Medulla oblongata (tissue), 1 donor: ENCODE results near the gene E4F1.

Experiments used
- DNase-seq: peaks from one replicate; pipeline ENCODE4 v3.0.0-alpha.2; 2015; ENCODE audit errors: extremely low spot score

The E4F1 gene

GRCh38 chr16:2223221-2223941 is at the start of gene E4F1:
Gene E4F1 (plus strand): TSS chr16:2223591. CDS start chr16:2223614, 23 bp downstream.
- peak; percentile 98 for DNase-seq

DNA sequence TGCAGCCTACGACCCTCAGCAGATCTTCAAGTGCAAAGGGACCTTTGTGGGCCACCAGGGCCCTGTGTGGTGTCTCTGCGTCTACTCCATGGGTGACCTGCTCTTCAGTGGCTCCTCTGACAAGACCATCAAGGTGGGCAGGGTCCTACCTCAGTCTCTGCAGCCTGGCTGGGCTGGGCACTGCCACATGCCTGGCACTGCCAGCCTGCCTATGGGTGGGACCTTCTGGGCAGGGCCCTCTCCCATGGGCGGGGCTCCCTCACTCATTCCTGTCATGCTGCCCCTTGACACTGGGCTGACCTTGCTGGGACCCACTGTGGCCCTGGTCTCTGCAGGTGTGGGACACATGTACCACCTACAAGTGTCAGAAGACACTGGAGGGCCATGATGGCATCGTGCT is 49.5 kb upstream of the E4F1 start:
- no peak for DNase-seq

DNA sequence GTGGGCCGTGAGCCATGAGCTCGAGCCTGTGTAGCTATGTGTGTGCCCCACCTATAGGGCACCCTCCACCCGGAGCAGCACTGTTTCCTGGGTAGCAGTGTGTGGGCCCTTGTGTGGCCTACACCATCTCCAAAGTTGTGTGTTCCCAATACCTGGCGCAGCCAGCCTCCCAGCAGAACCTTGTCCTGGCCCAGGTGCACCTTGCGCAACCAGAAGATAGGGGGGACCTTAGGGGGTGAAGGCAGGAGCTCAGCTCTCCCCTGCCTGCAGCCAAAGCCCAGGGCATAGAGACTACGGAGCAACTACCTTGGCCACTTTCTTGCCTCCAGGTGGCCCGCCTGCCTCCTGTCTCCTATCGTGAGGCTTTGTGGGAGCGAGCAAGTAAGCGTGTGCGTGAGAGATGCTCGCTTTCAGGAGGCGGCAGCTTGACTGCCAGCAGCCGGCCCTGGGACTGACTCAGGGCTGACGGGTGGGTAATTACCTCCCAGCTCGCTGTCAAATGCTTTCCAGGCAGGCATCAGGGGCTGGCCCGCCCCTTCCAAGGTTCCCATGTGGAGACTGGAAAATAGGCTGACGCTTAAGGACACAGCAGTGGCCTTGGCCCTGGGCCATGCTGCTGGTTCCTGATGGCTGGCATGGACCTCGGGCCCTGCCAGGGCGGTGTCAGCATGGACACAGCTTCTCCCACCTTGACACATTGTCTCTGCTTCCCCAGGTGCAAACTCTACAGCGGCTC is 48.8 kb upstream of the E4F1 start:
- DNase-seq, result no peak

GRCh38 chr16:2175454-2175853 is 47.9 kb upstream of the E4F1 start:
- DNase-seq, result no peak

DNA sequence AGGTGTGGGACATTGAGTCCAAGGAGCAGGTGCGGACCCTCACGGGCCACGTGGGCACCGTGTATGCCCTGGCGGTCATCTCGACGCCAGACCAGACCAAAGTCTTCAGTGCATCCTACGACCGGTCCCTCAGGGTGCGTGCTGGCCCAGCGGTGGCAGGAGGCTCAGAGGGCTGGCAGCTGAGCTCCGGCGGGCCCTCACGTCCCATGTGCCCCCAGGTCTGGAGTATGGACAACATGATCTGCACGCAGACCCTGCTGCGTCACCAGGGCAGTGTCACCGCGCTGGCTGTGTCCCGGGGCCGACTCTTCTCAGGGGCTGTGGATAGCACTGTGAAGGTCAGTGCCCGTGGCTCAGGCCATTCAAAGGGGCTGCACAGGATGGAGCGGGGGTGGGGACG is 47.3 kb upstream of the E4F1 start:
- DNase-seq, result no peak

GRCh38 chr16:2177101-2177500 is 46.3 kb upstream of the E4F1 start:
- DNase-seq, result no peak

DNA sequence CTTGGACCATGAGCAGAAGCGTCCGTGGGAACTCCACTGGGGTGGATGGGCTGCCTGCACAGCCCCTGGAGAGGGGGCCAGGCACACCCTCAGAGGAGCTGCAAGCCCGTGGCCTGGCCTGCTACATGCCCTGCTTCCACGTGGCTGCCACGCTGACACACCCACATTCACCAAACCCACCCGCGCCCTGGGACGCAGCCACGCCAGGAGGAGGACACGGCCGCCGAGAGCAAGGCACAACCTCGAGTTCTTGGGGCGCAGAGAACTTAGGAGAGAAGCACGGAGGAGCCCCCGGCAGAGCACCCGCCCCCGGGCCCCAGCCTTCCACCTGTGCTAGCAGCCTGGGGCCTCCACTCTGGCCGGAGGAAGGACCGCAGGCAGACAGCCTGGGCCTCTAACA is 45.8 kb upstream of the E4F1 start:
- no peak for DNase-seq

GRCh38 chr16:2178321-2179106 is 44.9 kb upstream of the E4F1 start:
- no peak for DNase-seq

DNA sequence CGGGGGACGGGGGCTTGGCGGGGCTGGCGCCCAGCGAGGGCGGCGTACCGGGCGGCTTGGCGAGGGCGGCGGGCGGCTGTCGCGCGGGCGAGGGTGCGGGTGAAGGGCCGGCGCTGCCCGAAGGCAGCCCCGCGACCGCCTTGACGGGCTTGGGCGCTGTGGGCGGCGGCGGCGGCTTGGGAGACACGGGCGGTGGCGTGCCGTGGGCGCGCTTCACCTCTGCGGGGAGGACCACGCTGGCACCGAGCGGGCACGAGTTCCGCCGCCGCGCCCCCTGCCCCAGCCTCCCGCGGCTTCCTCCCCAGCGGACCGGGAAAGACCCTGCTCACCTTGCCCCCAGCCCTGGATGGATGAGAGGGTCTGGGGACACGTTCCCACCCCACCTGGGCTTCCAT is 44.3 kb upstream of the E4F1 start:
- DNase-seq, result no peak

GRCh38 chr16:2179576-2179975 is 43.8 kb upstream of the E4F1 start:
- no peak for DNase-seq

- DNase-seq, result no peak
Observed at GRCh38 chr16:2180461-2180860, 42.9 kb upstream of the E4F1 start.

GRCh38 chr16:2180962-2181923 is 42.1 kb upstream of the E4F1 start:
- DNase-seq, result no peak

GRCh38 chr16:2181952-2182351 is 41.4 kb upstream of the E4F1 start:
- no peak for DNase-seq

DNA sequence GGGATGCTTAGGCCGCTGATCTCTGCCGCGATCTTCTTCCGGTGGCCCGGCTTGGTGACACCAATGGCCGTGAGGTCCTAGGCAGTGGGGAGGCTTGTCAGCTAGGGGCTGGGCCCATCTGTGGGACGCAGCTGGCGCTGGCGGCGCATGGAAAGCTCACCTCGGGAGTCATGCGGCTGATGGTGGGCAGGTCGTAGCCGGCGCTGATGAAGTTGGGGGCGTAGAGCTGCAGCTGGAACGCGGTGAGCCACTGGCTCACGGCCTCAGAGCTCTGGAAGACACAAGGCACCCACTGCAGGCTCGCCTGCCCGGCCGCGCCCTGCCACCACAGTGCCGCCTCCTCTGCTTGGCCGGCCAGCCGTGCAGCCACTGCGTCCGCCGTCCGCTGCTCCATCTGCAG is 39.7 kb upstream of the E4F1 start:
- no peak for DNase-seq

- no peak for DNase-seq
Observed at GRCh38 chr16:2184346-2184745, 39.0 kb upstream of the E4F1 start.

GRCh38 chr16:2184962-2185361 is 38.4 kb upstream of the E4F1 start:
- DNase-seq, result no peak

GRCh38 chr16:2186064-2186463 is 37.3 kb upstream of the E4F1 start:
- DNase-seq, result no peak

DNA sequence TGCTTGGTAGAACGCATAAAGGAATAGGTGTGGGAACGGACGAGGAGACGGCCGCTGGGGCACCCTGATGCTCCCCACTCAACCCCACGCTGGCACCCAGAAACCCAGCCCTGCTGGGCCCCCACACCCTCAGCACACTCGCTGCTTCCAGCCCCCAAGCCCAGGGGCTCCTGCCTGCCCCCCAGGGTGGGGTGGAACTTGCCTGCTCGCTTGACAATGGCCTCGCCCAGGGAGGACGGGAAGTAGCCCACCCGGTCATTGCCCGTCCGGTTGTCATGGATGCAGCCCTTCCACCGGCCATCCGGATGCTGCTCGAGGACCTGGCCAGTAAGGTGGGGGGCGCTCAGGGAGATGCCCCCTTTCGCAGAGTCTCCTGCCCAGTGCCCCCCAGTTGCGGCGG is 36.9 kb upstream of the E4F1 start:
- no peak for DNase-seq

- DNase-seq, result no peak
Observed at GRCh38 chr16:2187212-2187611, 36.2 kb upstream of the E4F1 start.

DNA sequence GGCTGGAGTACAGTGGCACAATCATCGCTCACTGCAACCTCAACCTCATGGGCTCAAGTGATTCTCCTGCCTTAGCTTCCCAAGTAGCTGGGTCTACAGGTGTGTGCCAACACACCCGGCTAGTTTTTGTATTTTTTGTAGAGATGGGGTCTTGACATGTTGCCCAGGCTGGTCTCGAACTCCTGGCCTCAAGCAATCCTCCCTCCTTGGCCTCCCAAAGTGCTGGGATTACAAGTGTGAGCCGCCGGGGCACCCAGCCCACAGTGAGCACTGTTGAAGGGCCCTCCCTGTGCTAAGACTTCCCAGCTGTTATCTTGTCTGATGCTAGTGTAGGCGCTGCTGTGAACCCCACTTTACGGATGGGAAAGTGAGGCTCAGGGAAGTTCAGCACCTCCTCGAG is 35.0 kb upstream of the E4F1 start:
- no peak for DNase-seq

DNA sequence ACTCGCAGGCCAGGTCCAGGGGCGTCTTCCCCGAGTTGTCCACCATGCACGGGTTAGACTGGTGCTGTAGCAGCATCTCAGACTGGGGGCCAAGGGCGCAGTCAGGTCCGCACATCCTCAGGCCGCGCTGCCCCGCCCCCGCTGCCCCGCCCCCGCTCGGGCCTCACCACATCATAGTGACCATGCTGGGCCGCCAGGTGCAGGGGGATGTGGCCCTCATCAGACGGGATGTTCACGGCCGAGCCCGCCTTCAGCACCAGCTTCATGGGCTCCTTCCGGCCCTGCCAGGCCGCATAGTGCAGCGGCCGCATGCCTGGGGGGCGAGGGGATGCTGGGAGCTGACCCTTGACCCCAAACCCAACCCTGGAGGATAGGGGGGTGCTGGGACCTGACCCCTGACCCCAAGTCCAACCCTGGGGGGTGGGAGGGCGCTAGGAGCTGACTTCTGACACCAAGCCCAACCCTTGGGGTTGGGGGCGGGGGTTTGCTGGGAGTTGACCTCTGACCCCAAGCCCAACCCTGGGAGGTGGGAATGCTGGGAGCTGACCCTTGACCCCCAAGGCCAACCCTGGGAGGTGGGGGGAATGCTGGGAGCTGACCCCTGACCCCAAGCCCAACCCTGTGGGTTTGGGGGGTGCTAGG is 34.0 kb upstream of the E4F1 start:
- DNase-seq, result no peak
